Panc1 (cell line): ENCODE data around the gene COL5A2. TPM values are rescaled to one million over a fixed set of nuclear protein-coding genes. Genes with fewer than 3 reads are reported as not detected.

Experiments
- ATAC-seq: fragments of 200-7000 bp; cut with Tn5 transposase; 2 replicates; pipeline ENCODE4 v1.9.1; 2020; ENCODE audit warnings: mild to moderate bottlenecking, moderate library complexity
- BruUV-seq: library from RNA; stranded (reverse); fragments of 400-500 nt; replicated peaks from 2 replicates; lab custom pipeline; 2021; lab: Mats Ljungman, UMichigan
- CTCF ChIA-PET: fragments of 300-600 bp; sonication (Branson Sonifier 250); formaldehyde crosslinking; loops from one replicate; lab custom pipeline; 2022; ENCODE audit warnings: antibody characterized with exemption; lab: Charles Lee
- POLR2A ChIA-PET: fragments of 300-600 bp; sonication (Branson Sonifier 250); formaldehyde crosslinking; loops from one replicate; lab custom pipeline; 2022; ENCODE audit warnings: antibody characterized with exemption; lab: Charles Lee
- DNase-seq: peaks from one replicate; pipeline ENCODE4 v3.0.0-alpha.2; 2010; ENCODE audit warnings: low read depth, low spot score
- H3K27ac ChIP-seq: 2 replicates; pipeline ENCODE4 v1.5.1; 2011; ENCODE audit warnings: mild to moderate bottlenecking, low read length, inconsistent platforms
- H3K27me3 ChIP-seq: fragments of 200-500 bp; sonication (Bioruptor generic); 2 replicates; pipeline ENCODE4 v1.6.0; 2014; ENCODE audit warnings: low read length, inconsistent platforms; ENCODE audit not compliant: control insufficient read depth, insufficient read depth
- H3K36me3 ChIP-seq: fragments of 200-500 bp; sonication (Bioruptor generic); 2 replicates; pipeline ENCODE4 v1.5.1; 2014; ENCODE audit warnings: inconsistent platforms, mild to moderate bottlenecking, low read length, moderate library complexity; ENCODE audit not compliant: control insufficient read depth, insufficient read depth
- H3K4me1 ChIP-seq: 2 replicates; pipeline ENCODE4 v1.5.1; 2011; ENCODE audit warnings: inconsistent platforms, mild to moderate bottlenecking, low read length, moderate library complexity; ENCODE audit not compliant: control insufficient read depth, insufficient read depth
- H3K4me3 ChIP-seq, 2 experiments: 2 replicates each; pipeline ENCODE4 v1.5.1; 2011 to 2012; ENCODE audit warnings: low read depth in 2 of 2, low read length in 2 of 2, mild to moderate bottlenecking in 2 of 2, inconsistent platforms in 1 of 2, moderate library complexity in 1 of 2
- H3K9me3 ChIP-seq: fragments of 200-500 bp; sonication (Bioruptor generic); 2 replicates; pipeline ENCODE4 v1.5.1; 2014; ENCODE audit warnings: low read depth, mild to moderate bottlenecking, inconsistent platforms, low read length, moderate library complexity; ENCODE audit not compliant: control insufficient read depth, insufficient read depth
- POLR2AphosphoS5 ChIP-seq: IDR thresholded peaks from 2 replicates; pipeline ENCODE4 v1.6.1; 2012; ENCODE audit warnings: mild to moderate bottlenecking, low read depth, low read length, moderate library complexity
- SIN3A ChIP-seq: IDR thresholded peaks from 2 replicates; pipeline ENCODE4 v1.6.1; 2012; ENCODE audit warnings: low read depth, mild to moderate bottlenecking, low read length, moderate library complexity, borderline replicate concordance; ENCODE audit not compliant: insufficient read depth
- TCF7L2 ChIP-seq: IDR thresholded peaks from 2 replicates; pipeline ENCODE4 v1.6.1; 2011; ENCODE audit warnings: mild to moderate bottlenecking, low read depth, low read length, inconsistent platforms
- in situ Hi-C: cut with HindIII; loops from 2 replicates; pipeline ENCODE4 v1.10.0; 2016; ENCODE audit warnings: low sequenced_read_pairs, low pct_unique_long_range_greater_than_20kb
- intact Hi-C: fragments of 100-400 bp; cut with micrococcal nuclease; formaldehyde crosslinking; loops from one replicate; pipeline ENCODE4 v1.10.0; 2022; ENCODE audit not compliant: unreplicated experiment
- total RNA-seq: library from RNA; stranded (reverse); gene quantifications from one replicate; pipeline ENCODE4 v1.2.1, GENCODE V29; 2021; ENCODE audit not compliant: unreplicated experiment
- TF ChIP-seq, protein P1 (sequence below): fragments of 450-650 bp; IDR thresholded peaks from 2 replicates; pipeline ENCODE4 v1.5.1; 2017; ENCODE audit warnings: mild to moderate bottlenecking
- TF ChIP-seq, protein P2 (sequence below), 2 experiments: IDR thresholded peaks; 2 replicates each; pipeline ENCODE4 v1.6.1; 2011 to 2012; ENCODE audit warnings: low read depth in 2 of 2, control low read depth in 1 of 2, low read length in 1 of 2, mild to moderate bottlenecking in 1 of 2, moderate library complexity in 1 of 2; ENCODE audit not compliant: insufficient read depth in 1 of 2

COL5A2 gene
- total RNA-seq, 1 experiment from 2014 or later: 144 TPM

DNA sequence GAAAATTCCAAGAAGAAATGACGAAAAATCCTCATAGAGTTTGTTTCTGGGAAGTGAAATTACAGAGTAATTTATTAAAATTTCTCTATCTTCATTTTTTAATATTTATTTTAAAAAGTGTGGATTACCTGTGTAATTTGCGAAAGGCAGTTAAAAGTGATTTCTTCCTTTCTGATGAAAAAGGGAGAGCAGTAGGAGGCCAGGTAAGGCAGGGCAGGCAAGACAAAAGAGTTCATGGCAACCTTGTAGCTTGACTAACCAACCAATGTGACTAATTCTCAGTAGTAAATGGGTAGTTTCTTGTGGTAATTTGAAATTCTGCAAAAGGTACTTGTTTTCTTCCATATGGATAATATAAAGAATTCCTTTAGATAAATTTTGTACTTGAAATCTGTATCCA, 34.9 kb upstream of the COL5A2 start:
- ATAC-seq (no peak), DNase-seq (no peak)
- Histone ChIP-seq H3K4me3 (no peak overlapping the region), H3K9me3 (no peaks in the 10 kb centered on the region), H3K36me3 (no peaks in the 10 kb centered on the region; the same call in 1 of the 2 replicates), H3K27ac (no peak overlapping the region; the same call in 1 of the 2 replicates), H3K27me3 (no peaks in the 10 kb centered on the region), H3K4me1 (peaks cover 19% of the 10 kb centered on the region; the same call in 1 of the 2 replicates)
- ChIA-PET CTCF (no interaction called here), POLR2A (no interaction called here)
- in situ Hi-C loops (no loop called here), intact Hi-C loops (no loop called here)
- TF ChIP-seq, protein P1, sequence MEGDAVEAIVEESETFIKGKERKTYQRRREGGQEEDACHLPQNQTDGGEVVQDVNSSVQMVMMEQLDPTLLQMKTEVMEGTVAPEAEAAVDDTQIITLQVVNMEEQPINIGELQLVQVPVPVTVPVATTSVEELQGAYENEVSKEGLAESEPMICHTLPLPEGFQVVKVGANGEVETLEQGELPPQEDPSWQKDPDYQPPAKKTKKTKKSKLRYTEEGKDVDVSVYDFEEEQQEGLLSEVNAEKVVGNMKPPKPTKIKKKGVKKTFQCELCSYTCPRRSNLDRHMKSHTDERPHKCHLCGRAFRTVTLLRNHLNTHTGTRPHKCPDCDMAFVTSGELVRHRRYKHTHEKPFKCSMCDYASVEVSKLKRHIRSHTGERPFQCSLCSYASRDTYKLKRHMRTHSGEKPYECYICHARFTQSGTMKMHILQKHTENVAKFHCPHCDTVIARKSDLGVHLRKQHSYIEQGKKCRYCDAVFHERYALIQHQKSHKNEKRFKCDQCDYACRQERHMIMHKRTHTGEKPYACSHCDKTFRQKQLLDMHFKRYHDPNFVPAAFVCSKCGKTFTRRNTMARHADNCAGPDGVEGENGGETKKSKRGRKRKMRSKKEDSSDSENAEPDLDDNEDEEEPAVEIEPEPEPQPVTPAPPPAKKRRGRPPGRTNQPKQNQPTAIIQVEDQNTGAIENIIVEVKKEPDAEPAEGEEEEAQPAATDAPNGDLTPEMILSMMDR: no peak
- TF ChIP-seq SIN3A (no peak), TCF7L2 (no peak), POLR2AphosphoS5 (no peak)
- TF ChIP-seq, protein P2, sequence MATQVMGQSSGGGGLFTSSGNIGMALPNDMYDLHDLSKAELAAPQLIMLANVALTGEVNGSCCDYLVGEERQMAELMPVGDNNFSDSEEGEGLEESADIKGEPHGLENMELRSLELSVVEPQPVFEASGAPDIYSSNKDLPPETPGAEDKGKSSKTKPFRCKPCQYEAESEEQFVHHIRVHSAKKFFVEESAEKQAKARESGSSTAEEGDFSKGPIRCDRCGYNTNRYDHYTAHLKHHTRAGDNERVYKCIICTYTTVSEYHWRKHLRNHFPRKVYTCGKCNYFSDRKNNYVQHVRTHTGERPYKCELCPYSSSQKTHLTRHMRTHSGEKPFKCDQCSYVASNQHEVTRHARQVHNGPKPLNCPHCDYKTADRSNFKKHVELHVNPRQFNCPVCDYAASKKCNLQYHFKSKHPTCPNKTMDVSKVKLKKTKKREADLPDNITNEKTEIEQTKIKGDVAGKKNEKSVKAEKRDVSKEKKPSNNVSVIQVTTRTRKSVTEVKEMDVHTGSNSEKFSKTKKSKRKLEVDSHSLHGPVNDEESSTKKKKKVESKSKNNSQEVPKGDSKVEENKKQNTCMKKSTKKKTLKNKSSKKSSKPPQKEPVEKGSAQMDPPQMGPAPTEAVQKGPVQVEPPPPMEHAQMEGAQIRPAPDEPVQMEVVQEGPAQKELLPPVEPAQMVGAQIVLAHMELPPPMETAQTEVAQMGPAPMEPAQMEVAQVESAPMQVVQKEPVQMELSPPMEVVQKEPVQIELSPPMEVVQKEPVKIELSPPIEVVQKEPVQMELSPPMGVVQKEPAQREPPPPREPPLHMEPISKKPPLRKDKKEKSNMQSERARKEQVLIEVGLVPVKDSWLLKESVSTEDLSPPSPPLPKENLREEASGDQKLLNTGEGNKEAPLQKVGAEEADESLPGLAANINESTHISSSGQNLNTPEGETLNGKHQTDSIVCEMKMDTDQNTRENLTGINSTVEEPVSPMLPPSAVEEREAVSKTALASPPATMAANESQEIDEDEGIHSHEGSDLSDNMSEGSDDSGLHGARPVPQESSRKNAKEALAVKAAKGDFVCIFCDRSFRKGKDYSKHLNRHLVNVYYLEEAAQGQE (IDR thresholded peaks at IDR 0.05; ENCODE audit: insufficient read depth in 1 of 2, low read depth in 2 of 2, low read length in 1 of 2): no peak
- no TSS peak for BruUV-seq

DNA sequence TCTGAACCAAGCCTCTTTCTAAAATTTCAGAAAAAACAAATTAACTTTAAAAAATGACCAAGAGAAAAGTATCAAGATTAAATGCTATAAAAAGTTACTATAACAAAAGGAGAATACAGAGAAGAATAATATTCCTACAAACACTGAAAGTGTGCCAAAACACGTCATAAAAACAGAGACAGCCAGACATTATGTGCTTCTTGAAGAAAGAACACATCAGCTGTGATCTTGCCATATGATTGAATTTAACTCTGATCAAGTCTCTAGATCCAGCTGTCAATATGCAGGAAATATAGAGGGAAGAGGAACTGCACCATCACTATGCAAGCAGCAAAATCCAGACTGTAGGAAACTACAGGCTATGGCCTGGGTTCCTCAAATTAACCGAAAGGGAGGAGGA, 33.7 kb upstream of the COL5A2 start:
- no peak for ATAC-seq
- ChIA-PET POLR2A (no interaction called here), CTCF (no interaction called here)
- BruUV-seq: no TSS peak
- TF ChIP-seq, protein P1: no peak
- TF ChIP-seq POLR2AphosphoS5 (no peak), SIN3A (no peak), TCF7L2 (no peak)
- TF ChIP-seq, protein P2 (IDR thresholded peaks at IDR 0.05; ENCODE audit: insufficient read depth in 1 of 2, low read depth in 2 of 2, low read length in 1 of 2): no peak
- no peak for DNase-seq
- Histone ChIP-seq H3K9me3 (no peaks in the 10 kb centered on the region), H3K4me3 (no peak overlapping the region), H3K27me3 (no peaks in the 10 kb centered on the region), H3K36me3 (no peaks in the 10 kb centered on the region; the same call in 1 of the 2 replicates), H3K4me1 (peaks cover 26% of the 10 kb centered on the region), H3K27ac (peak overlapping the region; percentile 71)
- in situ Hi-C loops (no loop called here), intact Hi-C loops (no loop called here)
